Loucy (cell line): ENCODE measurements around the gene CCL18.
"Not testable (repeated sequence)": the region's sequence is repeated elsewhere in the genome, so short reads cannot be mapped to it uniquely, and the experiment has no call there.

Source experiments
- EZH2phosphoT487 ChIP-seq: fragments of 200-600 bp; IDR thresholded peaks from 2 replicates; pipeline ENCODE4 v1.6.1; 2018; ENCODE audit warnings: antibody characterized with exemption, mild to moderate bottlenecking, moderate library complexity, borderline replicate concordance
- TF ChIP-seq, protein P1 (sequence below): fragments of 200-600 bp; sonication (generic); conservative IDR thresholded peaks from 2 replicates; pipeline ENCODE4 v1.5.1; 2014; ENCODE audit warnings: mild to moderate bottlenecking, antibody characterized with exemption, low read length

GRCh38 chr17:36081681-36082471 is 17.8 kb downstream of the CCL18 start:
- TF ChIP-seq, protein P1, sequence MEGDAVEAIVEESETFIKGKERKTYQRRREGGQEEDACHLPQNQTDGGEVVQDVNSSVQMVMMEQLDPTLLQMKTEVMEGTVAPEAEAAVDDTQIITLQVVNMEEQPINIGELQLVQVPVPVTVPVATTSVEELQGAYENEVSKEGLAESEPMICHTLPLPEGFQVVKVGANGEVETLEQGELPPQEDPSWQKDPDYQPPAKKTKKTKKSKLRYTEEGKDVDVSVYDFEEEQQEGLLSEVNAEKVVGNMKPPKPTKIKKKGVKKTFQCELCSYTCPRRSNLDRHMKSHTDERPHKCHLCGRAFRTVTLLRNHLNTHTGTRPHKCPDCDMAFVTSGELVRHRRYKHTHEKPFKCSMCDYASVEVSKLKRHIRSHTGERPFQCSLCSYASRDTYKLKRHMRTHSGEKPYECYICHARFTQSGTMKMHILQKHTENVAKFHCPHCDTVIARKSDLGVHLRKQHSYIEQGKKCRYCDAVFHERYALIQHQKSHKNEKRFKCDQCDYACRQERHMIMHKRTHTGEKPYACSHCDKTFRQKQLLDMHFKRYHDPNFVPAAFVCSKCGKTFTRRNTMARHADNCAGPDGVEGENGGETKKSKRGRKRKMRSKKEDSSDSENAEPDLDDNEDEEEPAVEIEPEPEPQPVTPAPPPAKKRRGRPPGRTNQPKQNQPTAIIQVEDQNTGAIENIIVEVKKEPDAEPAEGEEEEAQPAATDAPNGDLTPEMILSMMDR: not testable (repeated sequence)
- TF ChIP-seq EZH2phosphoT487: not testable (repeated sequence)
